HEK293 (cell line): ENCODE measurements around the gene POLG2.

Experiments used
- CTCF ChIP-seq: fragments of 450-650 bp; formaldehyde crosslinking; IDR thresholded peaks from 2 replicates; pipeline ENCODE4 v1.5.1; 2016; ENCODE audit warnings: missing biosample characterization, missing genetic modification characterization
- KLF1 ChIP-seq: fragments of 450-650 bp; formaldehyde crosslinking; IDR thresholded peaks from 2 replicates; pipeline ENCODE4 v1.5.1; 2016; ENCODE audit warnings: missing biosample characterization, missing genetic modification characterization
- PRDM1 ChIP-seq: fragments of 450-650 bp; formaldehyde crosslinking; IDR thresholded peaks from 2 replicates; pipeline ENCODE4; 2016; ENCODE audit warnings: missing biosample characterization, missing genetic modification characterization
- SP2 ChIP-seq: fragments of 450-650 bp; formaldehyde crosslinking; IDR thresholded peaks from 2 replicates; pipeline ENCODE4 v1.5.1; 2016; ENCODE audit warnings: missing biosample characterization, missing genetic modification characterization
- ZNF341 ChIP-seq: fragments of 450-650 bp; formaldehyde crosslinking; IDR thresholded peaks from 2 replicates; pipeline ENCODE4; 2016; ENCODE audit warnings: low read depth, missing biosample characterization, missing genetic modification characterization
- TF ChIP-seq, protein P1 (sequence below): fragments of 450-650 bp; formaldehyde crosslinking; IDR thresholded peaks from 2 replicates; pipeline ENCODE4 v1.5.1; 2016; ENCODE audit warnings: missing biosample characterization, missing genetic modification characterization
- TF ChIP-seq, protein P2 (sequence below): fragments of 450-650 bp; formaldehyde crosslinking; IDR thresholded peaks from 2 replicates; pipeline ENCODE4 v1.5.1; 2016; ENCODE audit warnings: missing biosample characterization, missing genetic modification characterization

GRCh38 chr17:64532409-64532808, 35.6 kb upstream of the POLG2 start:
- TF ChIP-seq SP2 (tag by site-specific recombination) (no peak), CTCF (tag by site-specific recombination) (no peak), PRDM1 (no peak), KLF1 (no peak), ZNF341 (tag by site-specific recombination) (no peak)
- TF ChIP-seq, protein P1, sequence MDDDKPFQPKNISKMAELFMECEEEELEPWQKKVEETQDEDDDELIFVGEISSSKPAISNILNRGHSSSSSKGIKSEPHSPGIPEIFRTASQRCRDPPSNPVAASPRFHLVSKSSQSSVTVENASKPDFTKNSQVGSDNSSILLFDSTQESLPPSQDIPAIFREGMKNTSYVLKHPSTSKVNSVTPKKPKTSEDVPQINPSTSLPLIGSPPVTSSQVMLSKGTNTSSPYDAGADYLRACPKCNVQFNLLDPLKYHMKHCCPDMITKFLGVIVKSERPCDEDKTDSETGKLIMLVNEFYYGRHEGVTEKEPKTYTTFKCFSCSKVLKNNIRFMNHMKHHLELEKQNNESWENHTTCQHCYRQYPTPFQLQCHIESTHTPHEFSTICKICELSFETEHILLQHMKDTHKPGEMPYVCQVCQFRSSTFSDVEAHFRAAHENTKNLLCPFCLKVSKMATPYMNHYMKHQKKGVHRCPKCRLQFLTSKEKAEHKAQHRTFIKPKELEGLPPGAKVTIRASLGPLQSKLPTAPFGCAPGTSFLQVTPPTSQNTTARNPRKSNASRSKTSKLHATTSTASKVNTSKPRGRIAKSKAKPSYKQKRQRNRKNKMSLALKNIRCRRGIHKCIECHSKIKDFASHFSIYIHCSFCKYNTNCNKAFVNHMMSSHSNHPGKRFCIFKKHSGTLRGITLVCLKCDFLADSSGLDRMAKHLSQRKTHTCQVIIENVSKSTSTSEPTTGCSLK (tag by site-specific recombination): no peak
- TF ChIP-seq, protein P2, sequence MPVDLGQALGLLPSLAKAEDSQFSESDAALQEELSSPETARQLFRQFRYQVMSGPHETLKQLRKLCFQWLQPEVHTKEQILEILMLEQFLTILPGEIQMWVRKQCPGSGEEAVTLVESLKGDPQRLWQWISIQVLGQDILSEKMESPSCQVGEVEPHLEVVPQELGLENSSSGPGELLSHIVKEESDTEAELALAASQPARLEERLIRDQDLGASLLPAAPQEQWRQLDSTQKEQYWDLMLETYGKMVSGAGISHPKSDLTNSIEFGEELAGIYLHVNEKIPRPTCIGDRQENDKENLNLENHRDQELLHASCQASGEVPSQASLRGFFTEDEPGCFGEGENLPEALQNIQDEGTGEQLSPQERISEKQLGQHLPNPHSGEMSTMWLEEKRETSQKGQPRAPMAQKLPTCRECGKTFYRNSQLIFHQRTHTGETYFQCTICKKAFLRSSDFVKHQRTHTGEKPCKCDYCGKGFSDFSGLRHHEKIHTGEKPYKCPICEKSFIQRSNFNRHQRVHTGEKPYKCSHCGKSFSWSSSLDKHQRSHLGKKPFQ (tag by site-specific recombination): no peak
